ENCODE results near the gene STEAP3. TPM values are rescaled to one million over a fixed set of nuclear protein-coding genes. Genes with fewer than 3 reads are reported as not detected.

STEAP3 gene
- total RNA-seq, 1 experiment from 2014 or later: 15.4 TPM

GRCh38 chr2:119279666-119280065 is 56.0 kb downstream of the STEAP3 start:
- DNase-seq: no peak
- Histone ChIP-seq H3K4ac (ENCODE audit: low read depth, low read length) (no peak overlapping the region), H4K5ac (ENCODE audit: insufficient read length, low read depth, low read length) (no peak overlapping the region), H4K91ac (ENCODE audit: insufficient read length, low read depth, low read length) (no peak overlapping the region), H3K27me3 (ENCODE audit: insufficient read depth, low read length) (no peaks in the 10 kb centered on the region), H3K4me1 (ENCODE audit: insufficient read depth, low read length) (no peaks in the 10 kb centered on the region), H2AFZ (ENCODE audit: low read length) (no peak overlapping the region), H4K20me1 (ENCODE audit: control insufficient read depth, insufficient read depth, insufficient read length) (no peaks in the 10 kb centered on the region), H2BK12ac (ENCODE audit: insufficient read length, low read depth, low read length) (no peak overlapping the region), H3K23me2 (ENCODE audit: insufficient read length, low read depth, low read length, poor library complexity, severe bottlenecking) (no peaks in the 10 kb centered on the region), H3K56ac (ENCODE audit: insufficient read length, low read depth, low read length) (no peak overlapping the region), H3K23ac (ENCODE audit: insufficient read length, low read depth, low read length) (no peak overlapping the region), H2BK5ac (ENCODE audit: insufficient read length, low read length) (no peak overlapping the region), H2AK5ac (ENCODE audit: insufficient read length, low read length) (no peak overlapping the region), H3K27ac (ENCODE audit: insufficient read length, low read depth, low read length) (no peak overlapping the region), H2BK120ac (ENCODE audit: low read depth, low read length, poor library complexity, severe bottlenecking) (no peak overlapping the region), H2BK15ac (ENCODE audit: low read depth, low read length) (no peak overlapping the region), H3T11ph (ENCODE audit: low read length) (no peak overlapping the region), H3K14ac (ENCODE audit: insufficient read depth, low read length) (no peak overlapping the region), H3K79me2 (ENCODE audit: insufficient read depth, low read length) (no peaks in the 10 kb centered on the region), H3K9me3 (ENCODE audit: control insufficient read depth, low read depth, low read length) (no peaks in the 10 kb centered on the region), H3K9ac (ENCODE audit: extremely low read depth, insufficient read length, low read length) (no peak overlapping the region), H3K79me1 (ENCODE audit: insufficient read depth, low read depth, low read length, poor library complexity, severe bottlenecking) (no peaks in the 10 kb centered on the region), H3K18ac (ENCODE audit: insufficient read length, low read depth, low read length) (no peak overlapping the region), H4K8ac (replicated peaks; ENCODE audit: insufficient read length, low read depth, low read length) (no peak overlapping the region), H3K4me2 (ENCODE audit: insufficient read depth, insufficient read length, low read length) (no peak overlapping the region), H2BK20ac (ENCODE audit: low read depth, low read length, poor library complexity, severe bottlenecking) (no peak overlapping the region)
- Mint-ChIP-seq H3K36me3 (ENCODE audit: insufficient read depth in 1 of 3, low read depth in 3 of 3) (no peaks in the 10 kb centered on the region), H3K4me1 (peaks cover 6 to 23% of the 10 kb centered on the region in 2 experiments), H3K9me3 (no peaks in the 10 kb centered on the region; a peak in 1 of 5 replicates), H3K27me3 (ENCODE audit: low read depth) (no peaks in the 10 kb centered on the region), H3K27ac (no peak overlapping the region), H3K4me3 (no peak overlapping the region)
- TF ChIP-seq CTCF (conservative IDR thresholded peaks at IDR 0.05): no peak
- WGBS (ENCODE audit: extremely low coverage, insufficient read length, low lambda C conversion rate): no CpG with 5 or more reads among the region's 6 CpGs
